Parathyroid adenoma (tissue), 2 donors: Measurements from ENCODE around the gene ITPR1.

ENCODE experiments used
- H2AFZ ChIP-seq: fragments of 300-600 bp; sonication (generic); one replicate; pipeline ENCODE4 v1.7.0; 2017; ENCODE audit warnings: antibody characterized with exemption, mild to moderate bottlenecking
- H3K27ac ChIP-seq: fragments of 300-600 bp; sonication (generic); one replicate; pipeline ENCODE4 v1.7.0; 2017
- H3K27me3 ChIP-seq: fragments of 300-600 bp; sonication (generic); one replicate; pipeline ENCODE4 v1.7.0; 2017; ENCODE audit warnings: low read length; ENCODE audit not compliant: control insufficient read depth, insufficient read depth
- H3K36me3 ChIP-seq: fragments of 300-600 bp; sonication (generic); one replicate; pipeline ENCODE4 v1.7.0; 2017; ENCODE audit warnings: low read length; ENCODE audit not compliant: control insufficient read depth, insufficient read depth
- H3K4me1 ChIP-seq: fragments of 300-600 bp; sonication (generic); one replicate; pipeline ENCODE4 v1.7.0; 2017; ENCODE audit warnings: control low read depth
- H3K4me2 ChIP-seq: fragments of 300-600 bp; sonication (generic); one replicate; pipeline ENCODE4 v1.7.0; 2017; ENCODE audit warnings: low read length
- H3K4me3 ChIP-seq: fragments of 300-600 bp; sonication (generic); one replicate; pipeline ENCODE4 v1.7.0; 2017; ENCODE audit warnings: low read depth, low read length
- H3K79me2 ChIP-seq: fragments of 300-600 bp; sonication (generic); one replicate; pipeline ENCODE4 v1.7.0; 2017; ENCODE audit warnings: control low read depth
- H3K9ac ChIP-seq: fragments of 300-600 bp; sonication (generic); one replicate; pipeline ENCODE4 v1.7.0; 2017; ENCODE audit warnings: mild to moderate bottlenecking
- H3K9me3 ChIP-seq: fragments of 300-600 bp; sonication (generic); one replicate; pipeline ENCODE4 v1.7.0; 2017; ENCODE audit warnings: low read length; ENCODE audit not compliant: control insufficient read depth
- TF ChIP-seq, protein P1 (sequence below): fragments of 300-600 bp; sonication (generic); IDR thresholded peaks from one replicate; pipeline ENCODE4 v1.7.0; 2017; ENCODE audit warnings: antibody characterized with exemption, mild to moderate bottlenecking
- donor health status: primary hyperparathyroidism.

ITPR1 gene

GRCh38 chr3:4749567-4750002 lies 256.4 kb downstream of the ITPR1 start:
- Histone ChIP-seq H3K9me3 (no peaks in the 10 kb centered on the region), H3K4me1 (peaks cover 62% of the 10 kb centered on the region), H3K27ac (peak overlapping the region; percentile 97), H3K79me2 (no peaks in the 10 kb centered on the region), H3K36me3 (no peaks in the 10 kb centered on the region), H2AFZ (no peak overlapping the region), H3K4me2 (peak overlapping the region; percentile 93), H3K4me3 (peak overlapping the region; percentile 76), H3K9ac (no peak overlapping the region), H3K27me3 (no peaks in the 10 kb centered on the region)
- TF ChIP-seq, protein P1, sequence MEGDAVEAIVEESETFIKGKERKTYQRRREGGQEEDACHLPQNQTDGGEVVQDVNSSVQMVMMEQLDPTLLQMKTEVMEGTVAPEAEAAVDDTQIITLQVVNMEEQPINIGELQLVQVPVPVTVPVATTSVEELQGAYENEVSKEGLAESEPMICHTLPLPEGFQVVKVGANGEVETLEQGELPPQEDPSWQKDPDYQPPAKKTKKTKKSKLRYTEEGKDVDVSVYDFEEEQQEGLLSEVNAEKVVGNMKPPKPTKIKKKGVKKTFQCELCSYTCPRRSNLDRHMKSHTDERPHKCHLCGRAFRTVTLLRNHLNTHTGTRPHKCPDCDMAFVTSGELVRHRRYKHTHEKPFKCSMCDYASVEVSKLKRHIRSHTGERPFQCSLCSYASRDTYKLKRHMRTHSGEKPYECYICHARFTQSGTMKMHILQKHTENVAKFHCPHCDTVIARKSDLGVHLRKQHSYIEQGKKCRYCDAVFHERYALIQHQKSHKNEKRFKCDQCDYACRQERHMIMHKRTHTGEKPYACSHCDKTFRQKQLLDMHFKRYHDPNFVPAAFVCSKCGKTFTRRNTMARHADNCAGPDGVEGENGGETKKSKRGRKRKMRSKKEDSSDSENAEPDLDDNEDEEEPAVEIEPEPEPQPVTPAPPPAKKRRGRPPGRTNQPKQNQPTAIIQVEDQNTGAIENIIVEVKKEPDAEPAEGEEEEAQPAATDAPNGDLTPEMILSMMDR = no peak

DNA sequence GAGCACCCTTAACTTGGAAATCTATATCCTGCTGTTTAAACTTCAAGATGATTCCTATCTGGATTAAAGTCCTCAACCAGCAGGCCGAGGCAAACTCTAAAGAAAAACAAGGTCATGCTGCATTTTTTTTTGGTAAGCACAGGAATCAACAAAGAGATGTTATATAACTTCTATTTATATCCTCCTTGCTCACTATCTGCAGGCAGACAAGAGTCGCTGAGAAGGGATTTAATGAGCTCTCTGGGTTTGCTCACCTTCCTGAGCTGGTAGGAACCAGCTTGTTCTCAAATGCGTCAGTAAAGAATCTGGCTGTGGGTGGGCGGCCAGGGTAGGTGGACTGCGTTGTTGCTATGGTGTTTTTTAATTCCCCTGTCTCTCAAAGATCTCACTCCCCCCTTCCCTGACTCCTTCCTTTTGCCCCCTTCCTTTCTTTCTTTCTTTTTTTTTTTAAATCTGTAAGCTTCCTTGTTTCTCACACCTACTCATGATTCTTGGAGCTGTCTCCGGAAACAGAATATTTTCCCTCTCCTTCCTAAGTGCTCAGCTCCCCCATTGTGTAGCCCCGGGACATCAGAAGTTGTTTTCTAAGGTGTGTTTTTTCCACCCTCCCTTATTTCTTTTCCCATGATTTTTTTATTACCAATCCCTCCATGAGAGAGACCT lies 257.3 kb downstream of the ITPR1 start:
- Histone ChIP-seq H3K27me3 (no peaks in the 10 kb centered on the region), H3K27ac (peak overlapping the region; percentile 97), H3K4me2 (peak overlapping the region; percentile 93), H3K36me3 (no peaks in the 10 kb centered on the region), H3K79me2 (no peaks in the 10 kb centered on the region), H2AFZ (peak overlapping the region; percentile 28), H3K9me3 (no peaks in the 10 kb centered on the region), H3K4me1 (peaks cover 64% of the 10 kb centered on the region), H3K4me3 (peak overlapping the region; percentile 76), H3K9ac (peak overlapping the region; percentile 38)
- TF ChIP-seq, protein P1 = no peak

DNA sequence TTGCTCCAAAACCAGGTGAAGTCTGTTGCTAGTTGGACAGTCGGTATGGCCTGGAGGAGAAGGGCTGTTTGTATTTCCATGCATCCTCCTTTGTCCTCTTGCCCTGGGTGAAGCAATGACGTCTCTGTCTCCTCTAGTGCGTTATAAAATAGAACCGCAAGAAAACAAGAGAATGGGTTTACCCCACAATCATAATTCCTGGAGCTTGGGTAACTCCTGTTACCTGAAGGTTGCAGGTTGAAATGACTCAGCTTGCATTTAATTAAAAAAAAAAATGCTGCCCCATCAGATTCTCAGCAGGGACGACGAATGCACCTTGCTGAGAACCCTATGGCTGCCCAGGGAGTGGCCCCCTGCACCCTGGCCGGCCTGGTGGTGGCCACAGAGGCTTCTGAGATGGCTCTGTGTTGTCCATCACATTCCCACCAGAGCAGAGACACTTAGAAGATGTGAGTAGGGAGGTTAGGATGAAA lies 257.9 kb downstream of the ITPR1 start:
- H3K9ac ChIP-seq = peak overlapping the region; percentile 38
- peak overlapping the region; percentile 97 for H3K27ac ChIP-seq
- peak overlapping the region; percentile 93 for H3K4me2 ChIP-seq
- no peaks in the 10 kb centered on the region for H3K9me3 ChIP-seq
- H3K79me2 ChIP-seq = no peaks in the 10 kb centered on the region
- peaks cover 64% of the 10 kb centered on the region for H3K4me1 ChIP-seq
- H3K4me3 ChIP-seq = peak overlapping the region; percentile 76
- no peaks in the 10 kb centered on the region for H3K27me3 ChIP-seq
- TF ChIP-seq, protein P1 = no peak
- H3K36me3 ChIP-seq = no peaks in the 10 kb centered on the region
- peak overlapping the region; percentile 28 for H2AFZ ChIP-seq

- Histone ChIP-seq H3K9ac (no peak overlapping the region), H3K4me1 (peaks cover 62% of the 10 kb centered on the region), H3K27ac (peak overlapping the region; percentile 97), H3K27me3 (no peaks in the 10 kb centered on the region), H2AFZ (peak overlapping the region; percentile 28), H3K36me3 (no peaks in the 10 kb centered on the region), H3K79me2 (no peaks in the 10 kb centered on the region), H3K9me3 (no peaks in the 10 kb centered on the region), H3K4me2 (peak overlapping the region; percentile 93), H3K4me3 (peak overlapping the region; percentile 76)
- TF ChIP-seq, protein P1 = no peak
Measured at GRCh38 chr3:4751502-4752101, 258.5 kb downstream of the ITPR1 start.
